GM19023 (cell line): Measurements from ENCODE around the gene NEURL1B.
"Not testable (repeated sequence)": the region's sequence is repeated elsewhere in the genome, so short reads cannot be mapped to it uniquely, and the experiment has no call there.

Experiments used
- ATAC-seq: cut with Tn5 transposase; IDR thresholded peaks from one replicate; pipeline ENCODE4 v1.9.1; 2021; ENCODE audit warnings: mild to moderate bottlenecking, moderate library complexity; ENCODE audit not compliant: unreplicated experiment

The NEURL1B gene

GRCh38 chr5:172640822-172641358 lies at the start of gene NEURL1B:
NEURL1B (plus strand) TSS chr5:172641263; CDS start chr5:172641407, 144 bp downstream.
- no peak for ATAC-seq

GRCh38 chr5:172591636-172592035 lies 49.4 kb upstream of the NEURL1B start:
- no peak for ATAC-seq

- no peak for ATAC-seq
Measured at GRCh38 chr5:172592881-172593280, 48.2 kb upstream of the NEURL1B start.

- no peak for ATAC-seq
Measured at GRCh38 chr5:172593306-172593705, 47.8 kb upstream of the NEURL1B start.

- ATAC-seq: no peak
Measured at GRCh38 chr5:172593721-172594235, 47.3 kb upstream of the NEURL1B start.

DNA sequence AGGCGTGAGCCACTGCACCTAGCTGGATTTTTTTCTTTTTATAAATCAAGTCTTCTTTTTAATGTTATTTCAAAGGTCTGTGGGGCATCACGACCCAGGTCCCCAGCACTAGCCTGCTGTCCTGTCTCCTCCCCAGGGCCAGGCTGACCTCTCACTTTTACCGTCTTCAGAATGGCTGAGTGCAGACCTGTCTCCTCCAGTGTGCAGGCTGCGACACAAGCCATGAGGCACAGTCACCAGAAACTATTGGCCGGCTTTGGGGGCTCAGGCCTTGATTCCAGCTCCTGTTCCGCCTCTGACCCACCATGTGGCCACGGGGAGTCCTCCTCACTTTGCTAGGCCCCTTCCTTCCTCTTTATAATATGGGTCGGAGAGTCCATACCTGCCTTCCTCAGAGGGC lies 46.6 kb upstream of the NEURL1B start:
- ATAC-seq: no peak

DNA sequence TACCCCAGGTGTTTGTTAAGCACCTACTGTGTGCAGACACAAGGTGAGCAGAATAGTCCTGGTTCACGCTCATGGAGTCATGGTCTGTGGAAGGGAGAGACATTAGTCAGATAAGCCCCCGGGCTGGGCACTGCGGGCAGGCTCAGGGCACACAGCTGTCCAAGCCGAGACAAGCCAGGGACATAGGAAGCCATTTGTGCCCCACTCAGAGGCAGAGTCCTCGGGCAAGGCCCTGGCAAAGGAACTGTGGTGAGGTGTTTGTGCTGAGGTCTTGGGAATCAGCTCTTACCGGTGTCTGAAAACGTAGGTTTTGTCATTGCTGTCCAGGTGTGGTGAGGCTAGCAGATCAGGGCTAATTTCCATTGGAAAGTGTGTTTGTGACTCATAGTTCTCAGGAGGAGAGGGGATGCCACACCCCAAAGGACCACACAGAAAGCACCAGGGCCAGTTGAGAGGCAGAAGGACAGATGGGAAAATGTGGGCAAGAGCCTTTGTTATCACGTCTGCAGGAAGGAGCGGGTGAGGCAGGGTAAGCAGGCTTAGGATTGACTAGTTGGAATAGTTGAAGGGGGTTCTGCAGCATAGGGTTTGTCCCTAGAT lies 46.1 kb upstream of the NEURL1B start:
- no peak for ATAC-seq

DNA sequence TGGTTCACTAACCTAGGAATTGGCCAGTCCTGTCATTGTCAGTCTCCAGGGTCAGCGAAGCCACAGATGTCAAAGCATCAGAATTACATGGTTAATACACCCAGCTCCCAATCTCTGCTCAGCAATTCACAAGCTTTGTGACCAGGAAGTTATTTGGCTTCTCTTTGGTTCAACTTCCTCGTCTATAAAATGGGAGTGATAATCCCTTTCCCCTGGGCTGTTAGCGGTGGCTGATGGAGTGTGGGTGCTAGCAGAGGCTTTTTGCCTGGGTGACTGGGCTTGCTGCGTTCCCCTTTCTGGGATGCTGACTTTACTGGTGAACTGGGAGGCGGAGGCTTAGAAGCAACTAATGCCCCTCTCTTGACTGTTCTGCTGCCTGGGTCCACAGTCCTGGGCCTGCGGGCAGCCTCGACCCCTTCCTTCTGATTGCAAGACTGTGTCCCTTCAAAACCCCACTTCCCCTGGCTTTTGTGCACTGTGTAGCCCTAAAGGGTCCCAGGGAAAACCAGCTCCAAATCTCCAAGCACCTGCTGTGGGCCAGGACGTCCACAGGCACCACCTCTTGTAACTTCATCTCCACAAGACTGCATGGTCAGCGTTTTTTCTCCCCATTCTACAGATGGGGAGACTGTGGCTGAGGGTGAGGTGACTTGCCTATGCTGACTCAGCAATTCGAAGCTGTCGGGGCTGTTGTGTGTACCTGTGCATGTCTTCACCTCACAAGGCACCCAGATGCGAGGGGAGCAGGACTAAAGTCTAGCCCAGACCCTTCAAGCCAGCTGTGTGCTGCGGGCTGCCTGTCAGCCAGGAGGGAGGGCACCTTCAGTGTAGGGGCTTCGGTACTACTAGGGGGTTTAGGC lies 45.2 kb upstream of the NEURL1B start:
- ATAC-seq: no peak

- no peak for ATAC-seq
Measured at GRCh38 chr5:172596638-172597231, 44.3 kb upstream of the NEURL1B start.

DNA sequence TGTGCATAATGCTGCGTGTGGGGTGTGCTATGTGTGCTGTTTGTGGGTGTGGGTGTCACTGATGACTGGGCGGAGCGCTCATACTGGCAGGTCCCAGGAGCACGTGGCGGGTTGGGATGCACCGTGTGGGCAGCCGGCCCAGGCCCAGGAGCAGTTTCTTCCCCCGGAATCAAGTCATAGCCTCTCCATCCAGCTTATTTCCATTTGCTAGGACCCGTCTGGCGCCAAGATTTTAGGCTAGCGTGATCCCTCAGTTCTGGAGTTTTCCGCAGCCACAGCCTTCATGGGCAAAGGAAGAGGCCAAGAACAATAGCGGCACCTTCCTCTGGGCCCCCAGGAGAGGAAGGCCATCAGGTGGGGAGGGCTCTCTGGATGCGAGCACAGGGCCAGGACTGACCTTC lies 43.3 kb upstream of the NEURL1B start:
- no peak for ATAC-seq

- no peak for ATAC-seq
Measured at GRCh38 chr5:172598251-172599203, 42.5 kb upstream of the NEURL1B start.

- ATAC-seq: no peak
Measured at GRCh38 chr5:172599204-172599567, 41.9 kb upstream of the NEURL1B start.

GRCh38 chr5:172600571-172600970 lies 40.5 kb upstream of the NEURL1B start:
- ATAC-seq: no peak

- ATAC-seq: not testable (repeated sequence)
Measured at GRCh38 chr5:172601576-172601975, 39.5 kb upstream of the NEURL1B start.

DNA sequence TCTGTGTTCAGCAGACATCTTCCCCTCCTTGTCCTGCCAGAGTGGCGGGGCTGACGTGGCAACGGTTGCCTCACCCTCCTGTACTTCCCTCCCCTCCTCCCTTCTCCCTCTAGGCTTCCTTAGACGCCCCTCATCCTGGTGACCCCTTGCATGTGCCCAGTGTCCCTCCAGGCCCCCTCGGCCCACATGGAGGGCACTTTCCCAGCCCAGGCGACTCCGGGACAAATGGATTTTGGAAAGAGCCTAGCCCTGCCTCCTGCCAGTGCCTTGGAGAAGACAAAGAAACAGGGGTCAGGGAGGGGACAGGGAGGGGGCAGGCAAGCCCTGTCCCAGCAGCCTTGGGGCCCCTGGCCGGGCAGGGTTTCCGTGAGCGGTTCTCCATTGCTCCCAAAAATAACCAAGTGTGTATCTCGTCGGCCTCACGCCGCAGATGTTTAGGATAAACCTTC lies 38.3 kb upstream of the NEURL1B start:
- ATAC-seq: no peak

DNA sequence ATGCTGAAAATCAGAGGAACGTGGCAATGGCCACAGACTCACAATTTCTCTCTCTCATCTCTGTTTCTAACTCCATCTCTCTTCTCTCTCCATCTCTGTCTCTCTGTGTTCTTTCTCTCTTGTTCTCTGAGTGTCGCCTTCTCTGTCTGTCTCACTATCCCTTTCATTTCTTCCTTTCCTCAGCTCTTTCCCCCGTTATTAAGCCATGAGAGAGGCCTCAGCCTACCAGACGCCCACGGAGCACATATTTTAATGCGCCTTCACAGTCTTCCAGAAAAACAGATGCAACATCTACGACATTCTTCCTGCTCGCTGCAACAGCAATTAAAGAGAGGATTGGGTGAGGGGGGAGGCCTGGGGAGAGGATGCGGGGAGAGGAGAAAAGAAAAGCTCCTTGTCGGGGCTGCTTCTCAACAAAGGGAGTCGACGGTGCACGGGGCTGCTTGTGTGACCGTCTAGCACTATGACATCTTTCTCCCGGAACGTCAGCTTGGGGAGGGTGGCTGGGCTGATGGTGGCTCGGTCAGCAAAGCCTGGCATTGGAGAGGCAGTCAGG lies 37.7 kb upstream of the NEURL1B start:
- no peak for ATAC-seq

GRCh38 chr5:172605466-172605865 lies 35.6 kb upstream of the NEURL1B start:
- no peak for ATAC-seq

DNA sequence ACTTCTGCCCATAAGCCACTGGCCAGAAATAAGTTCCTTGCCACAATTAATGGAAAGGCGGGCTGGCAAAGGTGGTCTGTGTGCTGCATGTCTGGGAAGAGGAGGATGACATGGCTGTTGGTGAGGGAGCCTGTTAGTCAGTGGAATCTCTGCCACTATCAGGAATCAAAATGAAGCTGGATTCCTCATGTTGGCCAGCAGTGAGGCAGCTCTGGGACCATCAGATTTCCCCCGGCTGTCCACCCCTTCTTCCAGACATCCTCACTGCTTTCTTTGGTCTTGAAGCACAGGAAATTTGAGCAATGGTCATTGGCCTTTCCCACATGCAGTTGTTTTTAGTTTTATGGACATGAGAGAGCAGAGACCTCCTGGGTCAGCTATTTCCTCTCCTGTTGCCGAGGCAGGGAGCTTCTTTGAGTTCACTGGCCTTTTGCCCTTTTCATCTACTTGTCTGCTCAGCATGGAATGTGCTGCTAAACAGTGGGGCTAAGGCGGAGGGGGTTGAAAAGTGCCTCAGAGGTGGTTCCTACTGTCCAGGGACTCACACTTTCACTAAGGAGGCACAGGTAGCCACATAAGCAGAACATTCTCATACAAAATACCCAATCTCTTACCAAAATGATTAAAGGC lies 34.8 kb upstream of the NEURL1B start:
- ATAC-seq: no peak

GRCh38 chr5:172607213-172607793 lies 33.8 kb upstream of the NEURL1B start:
- ATAC-seq: no peak
